GM23338 (cell line): ENCODE measurements around the gene ADAP1. TPM values are rescaled to one million over a fixed set of nuclear protein-coding genes. Genes with fewer than 3 reads are reported as not detected.

Experiments used
- ATAC-seq: fragments of 200-7000 bp; cut with Tn5 transposase; 3 replicates; pipeline ENCODE4 v1.9.1; 2020
- DNase-seq: peaks from one replicate; pipeline ENCODE4 v3.0.0-alpha.2; 2015; ENCODE audit warnings: low spot score
- H2AFZ ChIP-seq: fragments of 200-600 bp; sonication (generic); 2 replicates; pipeline ENCODE4 v1.8.0; 2016; ENCODE audit warnings: antibody characterized with exemption, mild to moderate bottlenecking, moderate library complexity
- H3F3A ChIP-seq: fragments of 200-600 bp; sonication (generic); replicated peaks from 2 replicates; pipeline ENCODE4 v1.8.0; 2017; ENCODE audit warnings: antibody characterized with exemption, mixed run types, low read depth
- H3K27ac ChIP-seq: fragments of 200-600 bp; sonication (generic); 2 replicates; pipeline ENCODE4 v1.6.1; 2016; ENCODE audit warnings: low read depth
- H3K27me3 ChIP-seq: fragments of 200-600 bp; sonication (generic); 2 replicates; pipeline ENCODE4 v1.8.0; 2016; ENCODE audit warnings: mild to moderate bottlenecking, mixed run types, moderate library complexity; ENCODE audit not compliant: insufficient read depth
- H3K36me3 ChIP-seq: fragments of 200-600 bp; sonication (generic); 2 replicates; pipeline ENCODE4 v1.8.0; 2016; ENCODE audit warnings: mild to moderate bottlenecking; ENCODE audit not compliant: insufficient read depth
- H3K4me1 ChIP-seq: fragments of 200-600 bp; sonication (generic); 2 replicates; pipeline ENCODE4 v1.8.0; 2016; ENCODE audit warnings: mild to moderate bottlenecking, moderate library complexity; ENCODE audit not compliant: insufficient read depth
- H3K4me2 ChIP-seq: fragments of 200-600 bp; sonication (generic); 2 replicates; pipeline ENCODE4 v1.7.1; 2017; ENCODE audit warnings: mixed run types
- H3K4me3 ChIP-seq: fragments of 200-600 bp; sonication (generic); 2 replicates; pipeline ENCODE4 v1.6.1; 2016; ENCODE audit warnings: mixed run types
- H3K79me2 ChIP-seq: fragments of 200-600 bp; sonication (generic); replicated peaks from 2 replicates; pipeline ENCODE4 v1.8.0; 2017; ENCODE audit warnings: mild to moderate bottlenecking; ENCODE audit not compliant: insufficient read depth
- H3K9me2 ChIP-seq: fragments of 200-600 bp; sonication (generic); 2 replicates; pipeline ENCODE4 v1.8.0; 2017; ENCODE audit not compliant: insufficient read depth
- H4K20me1 ChIP-seq: fragments of 200-600 bp; sonication (generic); replicated peaks from 2 replicates; pipeline ENCODE4 v1.8.0; 2017; ENCODE audit warnings: mild to moderate bottlenecking; ENCODE audit not compliant: insufficient read depth
- H3K27ac Mint-ChIP-seq: 2 replicates; pipeline ENCODE4 v1.8.0; 2020; ENCODE audit warnings: inconsistent platforms, mild to moderate bottlenecking, moderate library complexity, mixed read lengths
- H3K27me3 Mint-ChIP-seq: 3 replicates; pipeline ENCODE4 v1.8.0; 2022; ENCODE audit warnings: low read depth, mild to moderate bottlenecking, moderate library complexity, mixed read lengths, inconsistent platforms; ENCODE audit not compliant: insufficient read depth, poor library complexity
- H3K36me3 Mint-ChIP-seq: 3 replicates; pipeline ENCODE4 v1.8.0; 2021; ENCODE audit warnings: low read depth, mild to moderate bottlenecking, inconsistent platforms, moderate library complexity, mixed read lengths
- H3K4me1 Mint-ChIP-seq: 3 replicates; pipeline ENCODE4 v1.8.0; 2020; ENCODE audit warnings: mild to moderate bottlenecking, inconsistent platforms, mixed read lengths
- H3K4me3 Mint-ChIP-seq: 3 replicates; pipeline ENCODE4 v1.8.0; 2021; ENCODE audit warnings: moderate library complexity, mild to moderate bottlenecking, inconsistent platforms, mixed read lengths
- H3K9me3 Mint-ChIP-seq: 3 replicates; pipeline ENCODE4 v1.8.0; 2020; ENCODE audit warnings: moderate library complexity, mild to moderate bottlenecking, inconsistent platforms, mixed read lengths
- CREB1 ChIP-seq: fragments of 250-450 bp; sonication (Bioruptor Pico); IDR thresholded peaks from 2 replicates; pipeline ENCODE4 v1.5.0; 2020; ENCODE audit warnings: low read depth, mild to moderate bottlenecking, moderate library complexity
- CTCF ChIP-seq, 2 experiments: fragments of 200-600 bp in 1 of 2; sonication (generic) in 1 of 2; conservative IDR thresholded peaks; 2 replicates each; pipeline versions ENCODE4 v1.5.1 to v1.6.1; 2016 to 2017; ENCODE audit warnings: antibody characterized with exemption in 2 of 2, low read depth in 2 of 2, mild to moderate bottlenecking in 2 of 2, moderate library complexity in 1 of 2
- ETS1 ChIP-seq: IDR thresholded peaks from 2 replicates; pipeline ENCODE4 v1.6.1; 2016; ENCODE audit warnings: antibody characterized with exemption
- EZH2 ChIP-seq: fragments of 200-600 bp; sonication (generic); IDR thresholded peaks from one replicate; pipeline ENCODE4 v1.8.0; 2017; ENCODE audit warnings: antibody characterized with exemption, mild to moderate bottlenecking, low read depth; ENCODE audit not compliant: unreplicated experiment
- JUNB ChIP-seq: IDR thresholded peaks from one replicate; pipeline ENCODE4 v1.6.1; 2016; ENCODE audit warnings: antibody characterized with exemption; ENCODE audit not compliant: unreplicated experiment
- NANOG ChIP-seq: IDR thresholded peaks from 2 replicates; pipeline ENCODE4 v1.6.1; 2016; ENCODE audit warnings: antibody characterized with exemption, borderline replicate concordance
- POLR2AphosphoS5 ChIP-seq: IDR thresholded peaks from 2 replicates; pipeline ENCODE4 v1.6.1; 2016; ENCODE audit warnings: antibody characterized with exemption, low read depth
- REST ChIP-seq: IDR thresholded peaks from one replicate; pipeline ENCODE4 v1.6.1; 2018; ENCODE audit warnings: antibody characterized with exemption; ENCODE audit not compliant: unreplicated experiment
- ZNF114 ChIP-seq: fragments of 250-450 bp; sonication (Bioruptor Pico); IDR thresholded peaks from 2 replicates; pipeline ENCODE4 v1.5.0; 2020; ENCODE audit warnings: mild to moderate bottlenecking, moderate library complexity
- ZNF331 ChIP-seq: fragments of 250-450 bp; sonication (Bioruptor Pico); IDR thresholded peaks from 2 replicates; pipeline ENCODE4 v1.5.0; 2020; ENCODE audit warnings: low read depth, mild to moderate bottlenecking, moderate library complexity
- polyA plus RNA-seq: library from polyadenylated mRNA; unstranded; fragments of >200 nt; fragmentation: Nextera tagmentation; extraction: Ambion mirVana; gene quantifications from 2 replicates; pipeline ENCODE4 v1.2.1, GENCODE V29; 2016
- total RNA-seq: library from RNA; depleted of rRNA; stranded (reverse); fragments of >200 nt; shearing (Covaris generic); gene quantifications from 2 replicates; pipeline ENCODE4 v1.2.3, GENCODE V29; 2014

ADAP1 gene
- total and polyA plus RNA-seq, 2 experiments from 2014 or later, result 2.2 to 9.6 TPM

- H3K79me2 ChIP-seq, result peaks cover 32% of the 10 kb centered on the region
- no peak for ATAC-seq
- no peaks in the 10 kb centered on the region for H3K9me2 ChIP-seq
- peaks cover 78% of the 10 kb centered on the region for H3K36me3 Mint-ChIP-seq
- H3K27me3 ChIP-seq, result no peaks in the 10 kb centered on the region
- peaks cover 4% of the 10 kb centered on the region; the same call in 1 of the 2 replicates for H3F3A ChIP-seq
- H3K4me1 Mint-ChIP-seq, result no peaks in the 10 kb centered on the region; the same call in 2 of the 3 replicates
- no peak overlapping the region for H2AFZ ChIP-seq
- no peak for DNase-seq
- H3K27ac Mint-ChIP-seq, result no peak overlapping the region
- no peak overlapping the region for H3K4me3 ChIP-seq
- H3K4me1 ChIP-seq, result no peaks in the 10 kb centered on the region
- peaks cover 7% of the 10 kb centered on the region for H3K9me3 Mint-ChIP-seq
- TF ChIP-seq NANOG (no peak), CREB1 (no peak), JUNB (no peak), CTCF (conservative IDR thresholded peaks at IDR 0.05; ENCODE audit: low read depth in 2 of 2) (no peak), REST (no peak), EZH2 (no peak), ZNF331 (no peak), ZNF114 (CRISPR knock-in tag) (no peak)
- H3K36me3 ChIP-seq, result peaks cover 41% of the 10 kb centered on the region; the same call in 1 of the 2 replicates
- no peak overlapping the region for H3K27ac ChIP-seq
- H3K4me3 Mint-ChIP-seq, result no peak overlapping the region
- peaks cover 17% of the 10 kb centered on the region for H4K20me1 ChIP-seq
- H3K27me3 Mint-ChIP-seq, result peaks cover 4% of the 10 kb centered on the region
- H3K4me2 ChIP-seq, result no peak overlapping the region
These were observed 103.3 kb downstream of the ADAP1 start for GRCh38 chr7:851204-851603.

GRCh38 chr7:849781-850180 is 104.7 kb downstream of the ADAP1 start:
- peaks cover 7% of the 10 kb centered on the region for H3K9me3 Mint-ChIP-seq
- Histone ChIP-seq H2AFZ (no peak overlapping the region), H3K27me3 (no peaks in the 10 kb centered on the region), H3K4me2 (no peak overlapping the region), H3F3A (peaks cover 4% of the 10 kb centered on the region; the same call in 1 of the 2 replicates), H3K36me3 (peaks cover 37% of the 10 kb centered on the region; the same call in 1 of the 2 replicates), H3K4me3 (no peak overlapping the region), H3K4me1 (no peaks in the 10 kb centered on the region), H3K79me2 (peaks cover 42% of the 10 kb centered on the region), H4K20me1 (peaks cover 14% of the 10 kb centered on the region), H3K9me2 (no peaks in the 10 kb centered on the region), H3K27ac (no peak overlapping the region)
- H3K27me3 Mint-ChIP-seq, result peaks cover 7% of the 10 kb centered on the region
- DNase-seq (no peak), ATAC-seq (no peak)
- no peak overlapping the region for H3K27ac Mint-ChIP-seq
- no peaks in the 10 kb centered on the region for H3K4me1 Mint-ChIP-seq
- no peak overlapping the region for H3K4me3 Mint-ChIP-seq
- no peak for TF ChIP-seq ETS1
- no peak for TF ChIP-seq POLR2AphosphoS5
- TF ChIP-seq CREB1, result no peak
- TF ChIP-seq NANOG, result no peak
- no peak for TF ChIP-seq JUNB
- H3K36me3 Mint-ChIP-seq, result peaks cover 80% of the 10 kb centered on the region
